Femur (tissue), 1 donor: ENCODE results near the gene CD101.

Source experiments
- DNase-seq: peaks from one replicate; pipeline ENCODE4 v3.0.0-alpha.2; 2017

Gene CD101

DNA sequence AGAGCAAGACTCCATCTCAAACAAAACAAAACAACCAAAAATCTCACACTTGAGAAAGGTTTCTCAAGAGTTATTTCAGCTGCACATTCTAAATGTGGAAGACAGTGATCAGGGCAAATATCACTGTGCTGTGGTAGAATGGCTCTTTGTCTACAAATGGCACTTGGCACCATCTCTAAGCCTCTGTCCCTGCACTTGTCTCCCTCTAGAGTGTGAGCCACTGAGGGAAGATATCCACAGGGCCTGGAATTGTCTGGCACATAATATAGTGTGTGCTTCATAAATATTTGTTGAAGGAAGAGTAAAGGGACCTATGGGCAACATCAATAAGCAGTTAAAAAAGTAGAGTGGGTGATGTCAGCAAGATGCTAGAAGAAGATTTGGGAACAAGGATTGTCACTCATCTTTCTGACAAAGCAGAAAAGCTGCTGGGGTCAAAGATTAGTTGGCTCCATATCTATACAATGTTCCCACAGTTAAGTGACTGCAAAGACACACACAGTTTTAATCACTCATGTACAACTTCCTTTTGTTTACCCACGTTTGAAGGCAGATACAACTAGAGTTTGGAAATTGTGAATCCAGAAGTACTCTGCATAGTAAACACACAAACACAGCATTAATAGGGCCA, 19.1 kb downstream of the CD101 start:
- no peak for DNase-seq

DNA sequence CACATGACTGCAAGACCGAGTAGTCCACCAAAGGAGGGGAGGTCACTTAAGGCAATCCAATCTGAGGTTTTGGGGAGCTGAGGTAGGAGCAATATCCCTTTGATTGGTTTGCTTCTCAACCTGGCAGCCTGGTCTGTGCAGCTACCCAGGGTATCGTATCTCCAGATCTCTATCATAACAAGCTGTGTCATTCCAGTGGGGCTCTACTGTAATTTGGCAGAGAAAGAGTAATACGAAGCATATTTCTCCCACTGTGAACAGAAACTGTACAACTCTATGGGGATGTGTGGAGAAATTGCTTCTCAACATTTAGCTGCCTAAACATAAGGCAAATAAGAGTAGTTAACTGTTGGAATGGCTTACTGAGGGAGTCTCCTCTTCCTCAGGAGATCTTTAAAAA, 20.6 kb downstream of the CD101 start:
- no peak for DNase-seq

DNA sequence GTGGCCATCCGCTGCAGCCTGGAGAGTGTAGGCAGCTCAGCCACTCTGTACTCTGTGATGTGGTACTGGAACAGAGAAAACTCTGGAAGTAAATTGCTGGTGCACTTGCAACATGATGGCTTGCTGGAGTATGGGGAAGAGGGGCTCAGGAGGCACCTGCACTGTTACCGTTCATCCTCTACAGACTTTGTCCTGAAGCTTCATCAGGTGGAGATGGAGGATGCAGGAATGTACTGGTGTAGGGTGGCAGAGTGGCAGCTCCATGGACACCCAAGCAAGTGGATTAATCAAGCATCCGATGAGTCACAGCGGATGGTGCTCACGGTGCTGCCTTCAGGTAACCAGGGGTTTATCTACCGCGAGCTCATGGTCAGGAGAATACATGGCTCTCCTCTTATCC, 24.0 kb downstream of the CD101 start:
- DNase-seq, result no peak

DNA sequence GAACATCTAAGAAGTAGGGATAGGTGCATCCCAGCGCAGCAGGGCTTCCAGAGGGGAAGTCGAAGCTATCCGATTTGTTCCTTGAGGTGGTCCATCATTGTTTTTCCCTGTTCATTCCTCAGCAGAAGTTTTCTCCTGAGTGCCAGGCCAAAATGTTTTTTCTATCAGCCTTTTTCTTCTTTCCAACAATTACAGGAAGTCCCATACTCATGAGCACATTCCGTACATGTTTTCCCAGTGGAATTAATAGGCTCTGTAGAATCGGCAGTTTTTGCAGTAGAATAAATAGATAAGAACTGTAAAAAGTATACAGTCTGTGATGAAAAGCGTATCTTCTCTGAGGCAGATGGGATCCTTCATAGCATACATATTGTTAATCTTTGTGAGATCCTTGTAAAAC, 24.8 kb downstream of the CD101 start:
- DNase-seq, result no peak

DNA sequence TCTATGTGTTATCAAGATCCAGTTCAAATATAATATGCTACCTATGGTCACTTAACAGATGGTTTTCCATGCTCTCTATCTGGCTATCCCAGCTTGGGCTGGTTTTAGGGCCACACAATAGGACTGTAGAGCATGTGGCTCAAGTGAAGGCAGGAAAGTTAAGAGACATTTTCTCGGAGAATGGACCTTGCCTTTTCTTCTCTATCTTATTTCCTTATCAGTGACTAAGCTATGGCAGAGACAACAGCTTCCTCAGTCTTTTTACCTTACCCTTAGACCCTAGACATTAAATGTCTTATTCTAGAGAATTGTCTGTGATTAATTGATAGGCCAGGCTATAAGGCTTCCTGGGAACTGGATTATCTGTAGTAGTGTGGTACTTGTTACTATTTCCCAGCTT, 28.1 kb downstream of the CD101 start:
- DNase-seq, result no peak

DNA sequence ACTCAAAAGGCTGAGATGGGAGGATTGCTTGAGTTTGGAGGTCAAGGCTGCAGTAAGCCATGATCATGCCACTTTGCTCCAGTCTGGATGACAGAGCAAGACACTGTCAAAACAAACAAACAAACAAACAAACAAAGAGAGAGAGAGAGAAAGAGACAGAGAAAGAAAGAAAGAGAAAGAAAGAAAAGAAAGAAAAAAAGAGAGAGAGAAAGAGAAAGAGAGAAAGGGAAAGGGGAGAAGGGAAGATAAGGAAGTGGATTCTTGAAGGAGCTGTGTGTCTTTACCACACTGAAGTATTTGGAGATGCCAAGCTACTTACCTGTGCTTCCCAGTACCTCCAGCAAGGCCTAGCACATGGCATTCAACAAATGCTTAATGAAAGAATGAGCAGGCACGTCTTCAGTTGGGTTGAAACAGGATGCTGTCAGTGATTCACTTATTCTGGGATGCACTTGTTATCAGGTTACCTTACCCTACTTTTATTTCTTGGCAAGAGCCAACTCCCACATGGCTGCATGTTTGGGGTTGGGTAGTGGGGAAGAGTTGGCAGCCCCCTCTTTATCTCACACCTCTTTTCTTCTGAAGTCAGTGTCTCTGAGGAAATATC, 28.8 kb downstream of the CD101 start:
- no peak for DNase-seq

GRCh38 chr1:117032266-117032665, 30.7 kb downstream of the CD101 start:
- DNase-seq, result no peak

DNA sequence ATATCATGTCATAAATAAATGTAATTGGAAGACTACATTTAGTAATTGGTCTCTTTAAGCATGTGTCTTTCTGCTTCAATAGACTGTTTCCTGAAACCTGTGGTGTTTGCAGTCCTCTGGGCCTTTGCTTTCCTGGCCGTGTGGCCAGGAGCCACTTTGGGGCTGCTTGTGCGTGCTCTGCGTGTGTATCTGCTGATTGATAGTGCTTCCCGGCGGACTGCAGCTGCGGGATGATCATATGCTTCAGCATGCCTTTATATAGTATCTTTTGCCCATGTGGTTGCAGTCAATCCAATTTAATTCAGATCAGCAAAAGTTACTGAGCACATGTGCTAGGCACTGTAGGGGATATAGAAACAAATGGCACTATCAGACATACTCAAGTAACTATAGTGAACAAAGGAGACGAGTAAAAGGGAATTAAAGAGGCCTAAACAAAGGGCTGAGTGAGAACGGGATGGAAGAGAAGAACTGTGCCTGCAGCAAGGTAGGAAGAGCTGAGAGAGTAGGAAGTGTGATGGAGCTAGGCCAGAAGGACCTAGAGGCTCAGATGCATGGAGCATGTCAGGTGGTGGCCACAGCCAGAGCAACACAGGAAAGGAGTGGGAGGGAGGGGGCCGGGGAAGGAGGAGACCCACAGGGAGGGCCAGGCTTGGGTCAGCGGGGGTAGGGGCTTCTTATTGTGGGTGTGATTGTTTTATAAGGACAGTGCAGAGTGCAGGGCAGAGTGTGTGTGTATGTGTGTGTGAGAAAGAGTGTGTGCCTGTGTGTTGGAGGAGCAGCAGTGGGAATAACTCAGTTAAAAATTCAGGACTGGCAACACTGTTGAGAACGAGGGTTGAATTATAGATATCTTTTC, 31.4 kb downstream of the CD101 start:
- no peak for DNase-seq

GRCh38 chr1:117033772-117034171, 32.2 kb downstream of the CD101 start:
- no peak for DNase-seq

DNA sequence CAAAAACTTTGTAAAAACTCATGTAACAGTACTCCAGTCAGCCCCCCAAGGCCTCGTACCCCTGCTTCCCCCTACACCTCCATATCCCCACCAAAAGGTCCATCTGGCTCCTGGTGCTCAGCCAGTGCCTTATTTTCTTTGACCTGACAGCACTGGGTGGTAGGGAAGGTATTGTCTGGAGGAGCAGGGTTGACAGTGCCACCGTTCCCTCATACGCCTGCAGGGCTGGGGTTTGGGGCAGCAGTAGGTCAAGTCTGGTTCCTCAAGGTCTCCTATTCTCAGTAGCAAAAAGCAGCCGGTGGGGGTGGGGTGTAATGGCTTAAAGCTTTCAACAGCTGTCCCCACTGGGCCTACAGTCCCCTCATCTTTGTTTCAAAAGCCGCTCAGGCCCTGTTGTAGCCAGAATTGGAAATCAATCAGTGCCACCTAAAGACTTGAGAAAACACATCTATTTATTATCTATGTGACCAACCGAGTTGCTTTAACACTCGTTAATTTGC, 33.3 kb downstream of the CD101 start:
- DNase-seq, result no peak

DNA sequence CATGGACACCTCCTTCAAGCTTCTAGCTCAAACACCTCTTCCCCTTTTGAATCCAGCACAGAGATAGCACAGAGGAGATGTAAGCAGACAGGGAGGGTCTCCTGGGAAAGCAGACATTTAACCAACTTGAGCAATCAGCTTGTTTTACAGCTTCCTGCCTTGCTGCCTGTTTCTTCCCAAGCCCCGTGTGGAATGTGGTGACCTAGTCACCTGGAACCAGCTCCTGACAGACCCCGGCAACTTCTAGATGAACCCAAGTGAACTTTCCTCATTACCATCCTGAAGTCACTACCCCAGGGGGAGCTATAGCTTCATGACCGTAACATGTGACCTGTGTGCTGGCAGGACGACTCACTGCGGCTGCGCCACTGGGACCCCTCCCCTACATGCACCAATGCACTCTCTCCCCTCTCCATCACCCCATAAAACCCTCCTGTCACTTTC, 34.5 kb downstream of the CD101 start:
- no peak for DNase-seq

DNA sequence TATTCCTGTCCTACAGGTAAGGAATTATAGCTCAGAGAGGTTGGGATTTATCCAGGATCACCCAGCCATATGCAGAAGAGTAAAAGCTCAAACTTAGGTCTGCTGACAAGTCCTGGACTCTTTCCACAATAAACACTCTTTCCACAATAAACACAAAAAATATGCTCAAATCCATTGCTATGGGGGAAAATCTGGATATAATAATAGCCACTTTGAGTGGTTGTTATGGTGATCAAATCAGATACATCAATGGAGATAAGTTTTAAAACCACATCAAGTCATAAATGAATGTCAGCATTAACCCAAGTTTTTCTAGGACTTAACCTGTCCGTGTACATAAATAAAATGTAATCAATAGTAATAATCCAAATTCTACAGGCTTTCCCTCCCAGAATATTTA, 36.2 kb downstream of the CD101 start:
- DNase-seq, result no peak

DNA sequence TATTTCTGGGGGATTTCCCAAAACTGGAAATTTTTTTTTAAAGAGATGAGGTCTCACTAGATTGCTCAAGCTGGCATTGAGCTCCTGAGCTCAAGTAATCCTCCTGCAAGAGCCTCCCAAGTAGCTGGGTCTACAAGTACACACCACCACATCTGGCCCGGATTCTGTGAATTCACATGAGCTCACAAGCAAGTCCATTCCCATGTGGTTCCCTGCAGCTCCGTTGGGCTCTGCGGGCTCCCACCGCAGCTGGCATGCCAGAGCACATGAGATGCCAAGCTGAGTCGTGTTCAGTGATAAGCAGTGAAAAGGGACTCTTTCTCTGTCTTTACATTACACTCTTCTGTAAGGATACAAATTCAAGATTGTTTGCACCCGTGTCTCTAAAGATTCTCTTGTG, 36.7 kb downstream of the CD101 start:
- DNase-seq, result no peak

- no peak for DNase-seq
Measured at GRCh38 chr1:117044217-117044616, 42.7 kb downstream of the CD101 start.

DNA sequence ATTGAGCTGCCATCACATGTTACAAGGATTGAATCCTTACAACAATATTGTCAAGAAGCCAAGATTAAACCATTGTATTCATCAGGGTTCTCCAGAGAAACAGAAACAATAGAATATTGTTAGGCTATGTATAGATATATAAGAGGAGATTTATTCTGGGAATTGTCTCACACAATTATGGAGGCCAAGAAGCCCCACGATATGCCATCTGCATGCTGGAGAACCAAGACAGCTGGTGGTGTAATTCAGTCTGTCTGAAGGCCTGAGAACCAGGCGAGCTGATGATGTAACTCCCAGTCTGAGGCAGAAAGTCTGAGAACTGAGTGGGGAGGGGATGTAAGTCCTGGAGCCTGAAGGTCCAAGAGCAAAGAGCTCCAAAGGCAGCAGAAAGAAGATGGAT, 44.1 kb downstream of the CD101 start:
- no peak for DNase-seq

DNA sequence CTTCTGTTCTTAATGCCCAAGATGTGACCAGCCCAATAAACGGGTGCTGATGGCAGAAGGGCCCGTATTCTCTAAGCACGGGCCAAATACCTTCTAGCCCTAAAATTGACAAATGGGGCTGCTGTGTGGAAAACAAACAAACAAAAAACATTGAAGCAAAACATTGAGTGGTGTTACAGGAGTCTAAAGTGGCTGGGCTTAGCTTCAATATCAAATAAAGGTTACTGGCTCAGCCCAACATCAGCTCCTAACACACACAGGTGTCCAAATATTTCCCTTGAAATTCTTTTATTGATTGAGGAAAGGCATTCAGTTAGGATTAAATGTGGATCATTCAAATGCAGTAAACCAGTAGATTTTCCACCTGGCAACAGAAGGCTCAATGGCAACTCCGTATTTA, 45.2 kb downstream of the CD101 start:
- no peak for DNase-seq

DNA sequence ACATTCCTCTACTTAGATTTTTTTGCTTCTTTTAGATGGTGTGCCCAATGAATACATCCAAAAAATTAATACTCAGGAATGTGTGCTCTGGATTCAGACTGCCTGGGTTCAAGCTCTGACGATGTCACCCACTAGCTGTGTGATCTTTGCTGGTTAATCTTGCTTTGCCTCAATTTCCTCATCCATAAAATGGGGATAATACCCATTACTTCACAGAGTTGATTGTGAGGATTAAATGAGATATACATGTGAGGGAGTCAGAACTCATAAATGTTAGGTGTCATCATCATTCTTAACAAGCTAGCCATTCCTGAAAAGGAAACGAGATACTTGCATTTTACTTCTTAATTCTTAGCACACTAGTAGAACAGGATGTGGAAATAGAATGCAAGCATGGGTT, 45.7 kb downstream of the CD101 start:
- DNase-seq, result no peak

- DNase-seq, result no peak
Measured at GRCh38 chr1:117049857-117050256, 48.3 kb downstream of the CD101 start.

- no peak for DNase-seq
Measured at GRCh38 chr1:117051224-117052064, 49.9 kb downstream of the CD101 start.

GRCh38 chr1:117054068-117054467, 52.5 kb downstream of the CD101 start:
- no peak for DNase-seq

DNA sequence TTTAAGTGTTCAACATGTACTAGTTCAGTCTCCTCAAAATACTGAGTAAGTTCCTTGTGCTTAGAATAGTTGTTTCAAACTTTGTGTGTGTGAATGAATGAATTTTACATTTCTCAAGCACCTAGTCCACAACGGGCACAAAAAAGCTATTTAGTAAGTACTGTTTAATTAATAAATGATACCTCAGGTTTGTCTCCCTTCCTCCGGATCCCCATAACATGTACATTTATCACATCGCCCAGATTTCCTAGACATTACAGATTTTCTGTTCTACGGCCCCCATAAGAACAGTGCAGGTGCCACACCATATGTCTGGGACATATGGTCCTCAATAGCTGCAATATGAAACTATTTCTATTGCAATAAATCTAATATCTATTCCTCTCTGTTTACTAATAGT, 57.2 kb downstream of the CD101 start:
- no peak for DNase-seq

- DNase-seq, result peak; percentile 67
Measured at GRCh38 chr1:117059334-117059677, 57.7 kb downstream of the CD101 start.
